ENCODE measurements around the gene RNF220.

DNA sequence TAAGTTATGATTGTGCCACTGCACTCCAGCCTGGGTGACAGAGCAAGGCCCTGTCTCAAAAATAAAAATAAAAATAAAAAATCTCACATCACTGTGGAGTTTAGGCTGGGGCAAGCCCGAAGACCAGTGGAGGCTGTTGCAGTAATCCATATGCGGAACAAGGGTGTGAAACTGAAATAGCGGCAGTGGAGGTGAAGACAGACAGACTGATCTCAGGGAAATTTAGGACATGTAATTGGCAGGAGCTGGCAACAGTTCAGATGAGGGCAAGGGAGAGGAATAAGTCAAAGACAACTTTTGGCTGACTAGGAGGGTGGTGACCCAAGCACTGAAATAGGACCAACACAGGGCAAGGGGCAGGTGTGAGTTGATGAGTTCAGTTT, 277.8 kb downstream of the RNF220 start:
- TF ChIP-seq EZH2 (IDR thresholded peaks at IDR 0.05; ENCODE audit: low read length) (no peak), CTCF (optimal IDR thresholded peaks at IDR 0.05 in 1 of 3, IDR thresholded peaks at IDR 0.05 in 1 of 3, conservative IDR thresholded peaks at IDR 0.05 in 1 of 3; ENCODE audit: extremely low read depth in 1 of 3, insufficient read depth in 2 of 3, low read length in 3 of 3) (no peak)
